Spleen (tissue), 7 donors: ENCODE measurements around the gene ABCA6.

Experiments
- POLR2AphosphoS5 ChIP-seq, 3 donors: sonication (generic); formaldehyde crosslinking; IDR thresholded peaks; one replicate each; pipeline ENCODE4 v1.5.1; 2017; ENCODE audit warnings: antibody characterized with exemption in 3 of 3
- TF ChIP-seq, protein P1 (sequence below), 11 experiments: fragments of 200-600 bp in 7 of 11; fragments of 450-650 bp in 4 of 11; sonication (generic) in 4 of 11; IDR thresholded peaks in 8 of 11; conservative IDR thresholded peaks in 3 of 11; 1 replicate in 7 of 11; 2 replicates in 4 of 11; pipeline versions ENCODE4 v1.4.0 to v1.8.0; 2016 to 2021; ENCODE audit warnings: antibody characterized with exemption in 11 of 11, inconsistent platforms in 4 of 11, mild to moderate bottlenecking in 1 of 11
- donor health status: DM: no; HTN: no; CAD: no; lungs with moderate emphysema.
- donor health status: DM: no; HTN: no; CAD: no.
- donor health status: DM: no; HTN: no; CAD: no.

GRCh38 chr17:69078864-69079263, 62.8 kb downstream of the ABCA6 start:
- TF ChIP-seq, protein P1, sequence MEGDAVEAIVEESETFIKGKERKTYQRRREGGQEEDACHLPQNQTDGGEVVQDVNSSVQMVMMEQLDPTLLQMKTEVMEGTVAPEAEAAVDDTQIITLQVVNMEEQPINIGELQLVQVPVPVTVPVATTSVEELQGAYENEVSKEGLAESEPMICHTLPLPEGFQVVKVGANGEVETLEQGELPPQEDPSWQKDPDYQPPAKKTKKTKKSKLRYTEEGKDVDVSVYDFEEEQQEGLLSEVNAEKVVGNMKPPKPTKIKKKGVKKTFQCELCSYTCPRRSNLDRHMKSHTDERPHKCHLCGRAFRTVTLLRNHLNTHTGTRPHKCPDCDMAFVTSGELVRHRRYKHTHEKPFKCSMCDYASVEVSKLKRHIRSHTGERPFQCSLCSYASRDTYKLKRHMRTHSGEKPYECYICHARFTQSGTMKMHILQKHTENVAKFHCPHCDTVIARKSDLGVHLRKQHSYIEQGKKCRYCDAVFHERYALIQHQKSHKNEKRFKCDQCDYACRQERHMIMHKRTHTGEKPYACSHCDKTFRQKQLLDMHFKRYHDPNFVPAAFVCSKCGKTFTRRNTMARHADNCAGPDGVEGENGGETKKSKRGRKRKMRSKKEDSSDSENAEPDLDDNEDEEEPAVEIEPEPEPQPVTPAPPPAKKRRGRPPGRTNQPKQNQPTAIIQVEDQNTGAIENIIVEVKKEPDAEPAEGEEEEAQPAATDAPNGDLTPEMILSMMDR (IDR thresholded peaks at IDR 0.05 in 8 of 11, conservative IDR thresholded peaks at IDR 0.05 in 3 of 11): no peak
- no peak for TF ChIP-seq POLR2AphosphoS5 (IDR thresholded peaks at IDR 0.05)
